Activated effector memory CD4-positive, alpha-beta T cell treated with Interleukin-2 at 50 U/mL for 16 hours (primary cell): ENCODE measurements around the gene COMT.

Source experiments
- DNase-seq: peaks from one replicate; pipeline ENCODE4 v3.0.0-alpha.2; 2020

Gene COMT

GRCh38 chr22:20014526-20015186, 73.1 kb downstream of the COMT start:
- DNase-seq: no peak

GRCh38 chr22:20015187-20015625, 73.6 kb downstream of the COMT start:
- no peak for DNase-seq

GRCh38 chr22:20015971-20016733, 74.6 kb downstream of the COMT start:
- no peak for DNase-seq

GRCh38 chr22:20016734-20017621, 75.4 kb downstream of the COMT start, which contains the start of gene ARVCF:
TSS of gene ARVCF (minus strand) at chr22:20016823. CDS start at chr22:19990794, 26,029 bp downstream.
- DNase-seq: peak; percentile 91

- no peak for DNase-seq
These were observed 76.0 kb downstream of the COMT start for GRCh38 chr22:20017622-20017958.

- DNase-seq: no peak
These were observed 76.4 kb downstream of the COMT start for GRCh38 chr22:20018001-20018400.
